Measurements from ENCODE around the gene HDAC4. TPM values are rescaled to one million over a fixed set of nuclear protein-coding genes. Genes with fewer than 3 reads are reported as not detected.

The HDAC4 gene
- total and polyA plus RNA-seq, 12 donors, result 3.7 to 40.0 (median 25.5) TPM

- ATAC-seq (no peak), DNase-seq (no peak)
- H3K27me3 ChIP-seq, result no peaks in the 10 kb centered on the region
- H3K36me3 ChIP-seq, result no peaks in the 10 kb centered on the region
- H3K4me1 ChIP-seq, result peaks cover 5 to 60% (median 37%) of the 10 kb centered on the region in 9 donors
- no peak for TF ChIP-seq CTCF (IDR thresholded peaks at IDR 0.05)
- no peaks in the 10 kb centered on the region for H3K9me3 ChIP-seq
- intact Hi-C loops (cut with DNase I), result no loop called here
- 94 to 96% methylated on average over 7 of the region's 7 CpGs for WGBS, 2 donors
- no peak overlapping the region for H3K4me3 ChIP-seq
- peak overlapping the region in 1 of 10 donors; percentile 2 for H3K27ac ChIP-seq
Observed at GRCh38 chr2:239213643-239214101, 187.1 kb downstream of the HDAC4 start.

GRCh38 chr2:239212929-239213642, 187.7 kb downstream of the HDAC4 start:
- no peak for TF ChIP-seq CTCF (IDR thresholded peaks at IDR 0.05)
- no peak for DNase-seq
- no peaks in the 10 kb centered on the region for H3K9me3 ChIP-seq
- ATAC-seq, result peak in 1 of 8 donors; percentile 10
- H3K27ac ChIP-seq, result peak overlapping the region in 1 of 10 donors; percentile 40
- H3K4me1 ChIP-seq, result peaks cover 5 to 63% (median 37%) of the 10 kb centered on the region in 9 donors
- no peak overlapping the region for H3K4me3 ChIP-seq
- no peaks in the 10 kb centered on the region for H3K36me3 ChIP-seq
- 80 to 81% methylated on average over 19 of the region's 19 CpGs for WGBS, 2 donors
- intact Hi-C loops (cut with DNase I), result no loop called here
- no peaks in the 10 kb centered on the region for H3K27me3 ChIP-seq

DNA sequence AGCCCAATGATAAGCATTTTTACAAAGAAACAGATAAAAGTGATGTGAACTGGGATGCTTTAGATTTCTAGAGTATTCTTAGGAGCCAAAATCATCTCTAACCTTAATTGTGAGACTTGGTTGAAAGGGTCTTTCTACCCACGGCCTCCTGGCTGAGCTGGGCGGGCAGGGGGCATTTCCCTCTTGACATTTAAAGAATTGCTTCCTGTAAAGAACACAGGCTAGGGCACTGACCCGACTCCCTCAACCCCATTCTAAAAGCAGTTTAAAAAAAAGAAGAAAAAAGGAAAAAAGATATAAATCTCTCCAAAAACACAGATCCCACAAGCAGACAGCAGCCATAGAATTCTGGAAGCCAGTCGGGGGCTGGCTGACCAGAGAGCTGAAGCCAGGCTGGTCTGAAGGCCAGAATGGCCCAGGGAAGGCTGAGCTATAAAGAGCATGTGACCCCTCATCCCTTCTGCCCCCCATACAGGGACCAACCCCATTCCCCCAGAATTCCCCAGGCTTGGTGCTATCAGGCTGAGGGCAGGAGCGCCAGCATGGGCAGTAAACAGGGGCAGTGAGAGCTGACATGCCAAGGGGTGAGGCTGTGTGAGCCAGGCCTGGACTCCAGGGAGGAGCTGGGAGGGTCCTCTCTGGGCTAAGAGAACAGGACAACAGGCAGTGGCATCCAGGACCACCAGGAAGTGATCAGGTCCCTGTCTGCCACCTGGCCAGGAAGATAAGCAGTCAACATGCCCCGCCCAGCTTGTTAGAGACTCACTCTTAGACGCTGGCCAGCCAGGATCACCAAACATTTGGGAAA, 188.5 kb downstream of the HDAC4 start:
- Histone ChIP-seq H3K9me3 (no peaks in the 10 kb centered on the region), H3K4me3 (no peak overlapping the region), H3K36me3 (no peaks in the 10 kb centered on the region), H3K27me3 (no peaks in the 10 kb centered on the region), H3K4me1 (peaks cover 5 to 58% (median 37%) of the 10 kb centered on the region in 9 donors), H3K27ac (peak overlapping the region in 2 of 10 donors; percentile 31 to 40)
- intact Hi-C loops (cut with DNase I), result no loop called here
- DNase-seq (no peak), ATAC-seq (peak in 7 of 8 donors; percentile 8 to 59 (median 27))
- no peak for TF ChIP-seq CTCF (IDR thresholded peaks at IDR 0.05)
- WGBS, 2 donors, result 82 to 87% methylated on average over 7 of the region's 7 CpGs

- H3K4me3 ChIP-seq, result no peak overlapping the region
- 78 to 81% methylated on average over 13 of the region's 13 CpGs for WGBS, 2 donors
- intact Hi-C loops (cut with DNase I), result no loop called here
- H3K36me3 ChIP-seq, result no peaks in the 10 kb centered on the region
- no peak for TF ChIP-seq CTCF (IDR thresholded peaks at IDR 0.05)
- no peaks in the 10 kb centered on the region for H3K27me3 ChIP-seq
- DNase-seq, result no peak
- ATAC-seq, result peak in 2 of 8 donors; percentile 38 to 65
- H3K4me1 ChIP-seq, result peaks cover 5 to 50% (median 32%) of the 10 kb centered on the region in 9 donors
- no peak overlapping the region for H3K27ac ChIP-seq
- no peaks in the 10 kb centered on the region for H3K9me3 ChIP-seq
Observed at GRCh38 chr2:239211396-239212094, 189.3 kb downstream of the HDAC4 start.
